Mucosa of descending colon (tissue), 3 donors: ENCODE measurements around the gene BAIAP2L2. TPM values are rescaled to one million over a fixed set of nuclear protein-coding genes. Genes with fewer than 3 reads are reported as not detected.
A peak's percentile ranks its signal among the peaks of the same experiment; 100 is the strongest.

Experiments
- ATAC-seq: fragments of 200-7000 bp; cut with Tn5 transposase; one replicate; pipeline ENCODE4 v1.9.1; 2020; ENCODE audit warnings: mild to moderate bottlenecking, moderate library complexity
- DNase-seq, 3 donors: peaks; one replicate each; pipeline ENCODE4 v3.0.0-alpha.2; 2020
- H3K36me3 ChIP-seq: fragments of 200-600 bp; one replicate; pipeline ENCODE4 v1.8.0; 2021; ENCODE audit warnings: low read depth, mild to moderate bottlenecking
- H3K4me1 ChIP-seq: fragments of 200-600 bp; one replicate; pipeline ENCODE4 v1.8.0; 2021; ENCODE audit warnings: low read depth, mild to moderate bottlenecking
- H3K4me3 ChIP-seq: fragments of 200-600 bp; one replicate; pipeline ENCODE4 v1.8.0; 2021; ENCODE audit warnings: mild to moderate bottlenecking
- H3K9me3 ChIP-seq: fragments of 200-600 bp; one replicate; pipeline ENCODE4 v1.8.0; 2021; ENCODE audit warnings: mild to moderate bottlenecking
- CTCF ChIP-seq: fragments of 200-600 bp; IDR thresholded peaks from one replicate; pipeline ENCODE4 v1.8.0; 2022; ENCODE audit warnings: antibody characterized with exemption, mild to moderate bottlenecking
- intact Hi-C, 2 donors: fragments of 100-400 bp; cut with DNase I in 1 of 2; cut with micrococcal nuclease in 1 of 2; formaldehyde crosslinking; loops; one replicate each; pipeline versions ENCODE4 v1.11.0 to v1.11.1; 2022; cut with DNase I, micrococcal nuclease
- total RNA-seq, 3 donors: library from RNA; stranded (reverse); fragmentation: NEBNext Ultra II Directional in 2 of 3; extraction: Animal tissue kit (Norgen Biotek cat#: 25700) in 2 of 3; gene quantifications; one replicate each; pipeline versions ENCODE4 v1.2.1 to v1.2.4, GENCODE V29; 2021 to 2023
- donor health status: DM: no; HTN: no; CAD: no; lungs with moderate emphysema.
- donor health status: DM: no; HTN: no; CAD: no.
- donor health status: DM: no; HTN: yes; CAD: no.

The BAIAP2L2 gene
- total RNA-seq, 3 donors from 2014 or later = 33.9 to 92.3 (median 63.7) TPM

- peaks cover 36% of the 10 kb centered on the region for H3K4me1 ChIP-seq
- intact Hi-C loops = loop anchor here in 1 of 2 donors (10.0 kb wide), 1 partner anchor 242 kb away; no protein-coding TSS in a partner anchor
- DNase-seq (peak in 2 of 3 donors; percentile 54 to 75), ATAC-seq (peak; percentile 7)
- H3K9me3 ChIP-seq = no peaks in the 10 kb centered on the region
- no peak overlapping the region for H3K4me3 ChIP-seq
- TF ChIP-seq CTCF = no peak
- no peaks in the 10 kb centered on the region for H3K36me3 ChIP-seq
Measured at GRCh38 chr22:38112381-38112780, 1.9 kb upstream of the BAIAP2L2 start.

- no peak for TF ChIP-seq CTCF
- intact Hi-C loops = loop anchor here in 1 of 2 donors (10.0 kb wide), 1 partner anchor 243 kb away; no protein-coding TSS in a partner anchor
- Histone ChIP-seq H3K9me3 (no peaks in the 10 kb centered on the region), H3K36me3 (no peaks in the 10 kb centered on the region), H3K4me3 (no peak overlapping the region), H3K4me1 (peaks cover 36% of the 10 kb centered on the region)
- peak; percentile 16 for ATAC-seq
- DNase-seq = peak in 2 of 3 donors; percentile 66 to 78
Measured at GRCh38 chr22:38111925-38112355, 1.5 kb upstream of the BAIAP2L2 start.

- ATAC-seq (peak; percentile 61), DNase-seq (peak; percentile 74 to 86 (median 83))
- peaks cover 36% of the 10 kb centered on the region for H3K4me1 ChIP-seq
Measured at GRCh38 chr22:38110863-38111852, 674 bp upstream of the BAIAP2L2 start.

GRCh38 chr22:38109371-38110001, 998 bp downstream of the BAIAP2L2 start:
- Histone ChIP-seq H3K4me1 (peaks cover 36% of the 10 kb centered on the region), H3K36me3 (no peaks in the 10 kb centered on the region), H3K9me3 (no peaks in the 10 kb centered on the region), H3K4me3 (no peak overlapping the region)
- DNase-seq (peak in 1 of 3 donors; percentile 42), ATAC-seq (no peak)
- intact Hi-C loops = loop anchor here in 1 of 2 donors (10.0 kb wide), 1 partner anchor 245 kb away; no protein-coding TSS in a partner anchor
- TF ChIP-seq CTCF = no peak

More at GRCh38 chr22:38110863-38111852, 674 bp upstream of the BAIAP2L2 start:
- intact Hi-C loops = loop anchor here in 1 of 2 donors (10.0 kb wide), 1 partner anchor 244 kb away; no protein-coding TSS in a partner anchor
- Histone ChIP-seq H3K36me3 (no peaks in the 10 kb centered on the region), H3K4me3 (no peak overlapping the region), H3K9me3 (no peaks in the 10 kb centered on the region)
- no peak for TF ChIP-seq CTCF

- ATAC-seq = peak; percentile 12
- H3K4me1 ChIP-seq = peaks cover 36% of the 10 kb centered on the region
- no peak overlapping the region for H3K4me3 ChIP-seq
- H3K9me3 ChIP-seq = no peaks in the 10 kb centered on the region
- TF ChIP-seq CTCF = no peak
- no peaks in the 10 kb centered on the region for H3K36me3 ChIP-seq
- intact Hi-C loops = no loop called here
- DNase-seq = peak in 2 of 3 donors; percentile 24 to 39
Measured at GRCh38 chr22:38108561-38109319, 1.7 kb downstream of the BAIAP2L2 start.
